Measurements from ENCODE around the gene CC2D2A.

The CC2D2A gene

DNA sequence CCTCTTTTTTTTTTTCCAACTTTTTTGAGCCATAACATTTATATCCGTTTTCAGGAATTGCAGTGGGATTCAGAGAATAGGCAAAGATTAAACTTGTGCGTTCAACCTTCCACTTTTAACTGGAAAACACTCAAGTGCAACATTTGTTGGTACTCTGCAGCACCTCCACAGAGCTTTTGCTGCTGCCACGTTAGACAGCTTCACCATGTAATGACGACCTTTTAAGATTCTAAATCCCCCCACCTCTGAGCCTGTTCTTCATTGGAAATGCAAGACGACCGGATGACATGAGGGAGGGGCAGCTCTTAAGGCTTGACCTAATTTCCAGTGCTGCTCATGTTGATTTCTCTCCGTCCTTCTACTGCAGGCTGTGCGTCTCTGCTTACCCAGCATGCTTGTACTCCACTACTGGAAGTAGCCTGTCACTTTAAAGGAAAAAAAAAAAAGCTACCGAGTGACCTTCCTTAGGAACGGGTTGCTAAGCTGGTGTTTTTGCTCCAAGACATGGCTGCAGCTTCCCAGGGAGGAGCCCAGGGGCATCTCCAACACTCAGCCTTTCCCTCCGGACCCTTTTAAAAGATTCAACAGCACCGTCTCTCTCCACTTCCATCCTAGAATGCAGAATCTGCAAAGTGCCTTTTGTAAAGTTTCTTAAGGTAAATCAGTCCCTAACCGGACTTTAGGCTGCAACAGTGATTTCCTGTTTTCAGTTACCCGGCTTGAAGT, at the start of gene CC2D2A:
Gene CC2D2A (plus strand): TSS at position 481 of the 726 bp plus-strand sequence. CDS start 6,051 bp downstream, outside the sequence.
- no peak for DNase-seq

DNA sequence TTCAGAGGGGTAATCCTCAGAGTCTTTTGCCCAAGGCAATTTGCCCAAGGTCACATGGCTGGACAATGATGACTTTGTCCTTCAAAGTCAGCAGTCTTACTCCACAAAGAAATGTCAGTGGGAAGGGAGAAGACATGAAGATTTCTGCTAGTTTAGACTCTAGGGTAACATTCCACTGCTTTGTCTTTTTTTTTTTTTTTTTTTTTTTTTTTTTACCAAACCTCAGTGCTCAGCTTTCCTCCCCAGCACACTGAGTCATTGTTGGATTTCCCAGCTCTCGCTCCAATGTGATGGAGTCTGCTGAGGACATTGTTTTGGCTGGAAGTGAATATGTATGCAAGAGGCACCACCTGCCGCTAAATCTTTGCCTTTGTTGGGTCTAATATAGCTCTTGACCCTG, 49.0 kb upstream of the CC2D2A start:
- DNase-seq: no peak

DNA sequence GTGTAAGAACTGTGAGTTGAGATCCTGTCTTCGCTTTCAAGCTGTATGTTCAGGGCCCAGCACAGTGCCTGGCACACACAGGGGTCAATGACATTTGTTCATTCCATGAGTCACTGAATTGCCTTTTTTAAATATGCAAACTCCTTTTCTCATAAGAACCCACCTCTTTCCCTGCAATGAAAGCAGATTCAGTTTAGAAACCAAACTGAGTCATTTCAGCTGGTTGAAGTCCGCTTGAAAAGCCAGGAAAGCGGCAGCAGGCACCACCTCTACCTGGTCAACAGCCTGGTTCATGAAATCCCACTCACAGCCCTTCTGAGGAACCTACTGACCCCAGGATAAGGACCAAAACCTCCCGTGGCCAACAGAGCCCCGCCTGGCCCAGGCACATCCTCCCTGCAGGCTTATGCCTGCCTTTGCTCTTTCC, 46.4 kb upstream of the CC2D2A start:
- no peak for DNase-seq

DNA sequence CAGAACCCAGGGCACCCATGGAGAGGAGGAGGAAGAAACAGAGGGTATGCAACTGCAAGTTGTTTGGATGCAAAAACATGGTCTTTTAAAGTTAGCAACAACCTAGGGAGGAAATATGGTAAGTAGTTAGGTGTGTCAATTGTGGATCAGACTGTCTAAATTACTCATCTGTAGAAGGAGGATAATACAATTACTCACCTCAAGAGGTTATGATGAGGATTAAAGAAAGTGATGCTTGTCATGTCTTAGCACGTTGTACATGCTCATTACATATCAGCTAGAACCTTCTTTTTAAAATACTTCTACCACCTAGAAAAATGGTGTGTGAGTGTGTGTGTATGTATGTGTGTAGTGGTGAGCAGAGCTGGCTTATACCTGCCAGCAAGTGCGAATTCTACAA, 44.2 kb upstream of the CC2D2A start:
- no peak for DNase-seq

DNA sequence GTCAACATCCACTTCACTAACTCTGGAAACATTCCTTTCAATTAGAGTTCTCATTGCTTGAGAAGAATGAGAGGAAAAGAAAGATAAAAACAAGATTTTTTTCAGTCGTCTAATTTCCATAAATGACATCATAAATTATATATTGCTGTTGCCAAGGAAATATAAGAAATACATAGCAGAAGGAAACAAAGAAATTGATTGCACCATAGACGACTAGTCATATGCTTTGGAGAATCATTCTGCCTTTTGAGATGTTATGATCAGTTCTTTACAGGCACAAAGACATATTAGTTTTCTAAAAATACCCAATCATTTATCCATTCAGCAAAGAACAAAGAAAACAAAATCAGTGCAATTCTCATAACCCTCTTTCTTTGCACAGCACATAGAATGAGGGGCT, 42.5 kb upstream of the CC2D2A start:
- no peak for DNase-seq

DNA sequence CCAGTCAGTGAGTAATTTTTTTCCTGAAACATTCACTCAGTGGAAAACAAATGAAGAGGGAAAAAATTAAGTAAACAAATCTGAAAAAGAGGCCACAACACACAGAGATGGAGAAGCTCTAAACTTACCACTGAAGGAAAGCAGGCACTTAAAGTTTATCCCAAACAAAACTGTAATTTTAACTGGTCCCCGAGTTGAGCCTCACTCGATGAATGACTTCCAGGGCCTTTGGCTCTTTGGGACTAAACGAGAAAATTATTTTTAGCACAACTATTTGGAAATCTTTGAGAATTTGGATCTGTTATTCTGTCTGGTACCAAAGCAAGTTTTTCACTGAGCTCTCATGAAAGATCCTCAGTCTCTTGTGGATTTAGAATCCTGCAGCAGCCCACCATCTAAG, 42.0 kb upstream of the CC2D2A start, which contains the start of gene C1QTNF7:
Gene C1QTNF7 (plus strand): TSS at position 333 of the 400 bp plus-strand sequence. CDS start 7,711 bp downstream, outside the sequence.
- DNase-seq: no peak

DNA sequence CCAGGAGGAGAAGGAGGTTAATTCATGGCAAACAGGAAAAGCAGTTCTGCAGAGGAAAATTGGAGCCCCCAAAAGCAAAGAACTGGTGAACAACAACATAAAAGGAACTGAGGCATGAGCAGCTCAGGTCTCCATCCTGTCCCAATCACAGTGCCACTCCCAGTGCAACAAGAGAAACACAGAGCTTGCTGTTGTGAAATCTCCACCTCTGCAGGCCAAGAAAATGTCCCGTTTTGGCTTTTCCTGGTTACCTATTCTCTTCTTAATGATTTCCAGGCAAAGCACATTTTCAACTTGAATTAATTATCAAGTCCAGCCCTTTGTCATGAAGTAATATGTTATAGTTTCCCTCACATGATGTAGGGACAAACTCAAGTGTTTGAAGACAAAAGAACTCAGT, 41.1 kb upstream of the CC2D2A start:
- no peak for DNase-seq

DNA sequence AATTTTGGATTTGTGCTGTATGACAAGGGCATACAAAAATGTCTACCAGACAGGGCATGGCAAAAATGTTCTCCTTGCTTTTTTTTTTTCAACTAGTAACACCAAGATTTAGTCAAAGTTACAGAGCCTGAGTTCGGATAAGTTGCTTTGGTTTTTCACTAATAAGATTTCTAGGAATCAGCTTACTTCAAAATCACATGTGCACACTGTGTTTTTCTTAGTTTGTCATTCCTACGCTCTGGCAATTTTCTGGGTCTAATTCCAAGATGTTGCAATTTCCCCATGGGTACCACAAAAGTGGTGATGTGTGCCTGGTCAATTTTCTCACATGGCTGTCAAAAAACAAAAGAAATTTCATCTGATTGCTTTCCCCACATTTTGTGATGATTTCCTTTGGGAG, 35.6 kb upstream of the CC2D2A start:
- no peak for DNase-seq

DNA sequence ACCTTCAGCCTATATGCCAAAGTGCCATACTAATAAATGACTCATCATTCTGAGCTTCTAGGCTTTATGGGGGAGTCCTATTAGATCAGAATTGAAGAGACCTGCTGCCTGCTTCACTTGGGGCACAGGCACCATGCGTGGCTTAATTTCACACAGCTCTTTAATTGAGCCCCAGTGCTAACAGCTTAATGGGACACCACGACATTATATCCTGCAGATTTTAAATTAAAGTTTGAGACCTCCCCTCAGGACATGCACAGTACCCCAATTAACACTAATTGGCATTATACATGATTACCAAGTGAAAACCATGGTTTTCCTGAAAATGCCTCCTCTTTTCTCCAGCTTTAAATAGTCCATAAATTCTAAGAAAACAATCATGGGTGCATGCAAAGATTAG, 35.0 kb upstream of the CC2D2A start:
- no peak for DNase-seq

DNA sequence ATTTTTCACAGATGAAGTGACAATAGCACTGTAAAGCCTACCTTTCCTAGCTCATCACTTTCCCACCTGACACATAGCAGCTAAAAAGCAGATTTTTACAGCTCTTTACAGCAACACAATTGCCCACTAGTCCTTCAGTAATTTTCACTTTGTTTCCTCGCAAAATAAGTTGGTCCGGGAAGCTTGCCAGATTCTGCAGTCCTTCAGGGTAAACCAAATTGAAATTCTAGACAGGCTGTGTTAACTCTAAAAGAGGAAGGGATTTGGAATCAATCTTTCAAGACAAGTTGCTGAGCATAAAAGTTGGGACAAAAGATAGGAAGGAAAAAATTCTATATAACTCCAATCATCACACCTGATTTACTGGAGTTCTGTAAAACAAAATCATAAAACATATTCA, 33.2 kb upstream of the CC2D2A start:
- no peak for DNase-seq

DNA sequence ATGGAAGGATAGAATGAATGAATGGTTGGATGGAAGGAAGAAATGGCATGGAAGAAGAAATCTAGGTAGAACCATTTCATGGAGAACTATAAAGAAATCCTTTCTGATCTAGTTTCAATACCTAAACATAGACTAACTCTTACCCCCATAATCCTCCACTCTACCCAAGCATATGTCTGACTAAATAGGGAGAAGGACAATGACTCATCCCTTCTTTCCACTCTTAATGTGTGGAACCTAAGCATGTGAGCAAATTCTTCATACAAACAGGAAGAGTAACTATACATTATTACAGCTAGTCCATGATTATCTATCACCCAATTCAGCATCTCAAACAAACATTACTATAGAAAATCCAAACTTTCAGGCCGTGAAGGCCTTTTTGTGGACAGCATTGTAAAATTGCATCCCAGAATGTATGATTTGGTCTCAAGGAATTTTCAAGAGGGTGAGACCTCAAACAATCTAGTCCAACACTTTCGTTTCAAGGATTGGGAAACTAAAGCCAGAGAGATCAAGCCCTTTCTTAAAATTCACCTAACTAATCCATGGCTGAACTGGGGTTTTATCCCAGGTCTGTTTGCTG, 30.6 kb upstream of the CC2D2A start:
- DNase-seq: no peak

DNA sequence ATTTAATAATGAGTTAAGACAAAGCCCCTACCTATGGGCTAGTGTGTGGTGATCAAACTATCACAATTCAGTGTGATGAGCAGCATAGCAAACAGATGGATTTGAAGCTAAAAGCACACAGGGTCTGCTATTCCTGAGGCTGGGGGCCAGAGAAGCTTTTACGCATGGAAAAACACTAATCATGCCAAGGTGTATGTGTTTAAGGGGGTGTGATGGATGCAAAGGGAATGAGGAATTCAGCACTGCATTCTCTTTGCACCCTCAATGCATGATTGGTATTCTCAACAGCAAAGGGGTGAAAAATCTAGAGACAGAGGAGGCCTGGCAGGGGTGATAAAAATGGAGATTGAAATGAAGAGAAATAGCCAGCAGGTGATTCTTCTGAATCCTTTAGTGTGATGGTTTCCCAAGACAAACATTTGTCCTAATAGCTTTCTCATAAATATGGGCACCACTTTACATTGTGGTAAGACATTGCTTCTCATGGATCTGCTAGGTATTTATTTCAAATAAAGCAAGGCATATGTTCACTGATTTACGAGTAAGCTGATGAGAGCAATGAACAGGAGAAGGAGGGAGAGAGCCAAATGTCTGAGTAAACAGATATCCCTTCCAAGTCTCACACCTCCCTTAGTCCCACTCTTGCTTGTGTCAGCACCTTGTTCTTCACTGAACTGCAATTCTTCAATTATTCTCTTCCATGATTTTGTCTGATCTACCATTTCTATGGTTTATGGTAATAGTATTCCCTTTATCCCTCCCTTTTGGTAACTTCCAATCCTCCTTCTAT, 26.1 kb upstream of the CC2D2A start:
- no peak for DNase-seq

DNA sequence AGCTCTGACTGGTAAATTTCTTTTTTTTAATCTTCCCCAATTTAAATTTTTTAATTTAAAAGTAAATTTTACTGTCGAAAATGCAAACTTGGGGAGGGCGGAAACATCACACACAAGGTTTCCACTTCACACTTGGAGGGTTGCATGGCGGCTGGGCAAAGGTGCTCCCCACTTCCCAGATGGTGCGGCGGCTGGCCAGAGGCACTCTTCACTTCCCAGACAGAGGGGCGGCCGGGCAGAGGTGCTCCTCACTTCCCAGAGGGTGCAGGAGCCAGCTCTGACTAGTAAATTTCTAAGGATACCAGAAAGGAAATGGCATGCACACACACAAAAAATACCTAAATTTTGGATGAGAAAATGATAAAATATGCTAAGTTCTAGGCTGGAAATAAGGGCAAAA, 25.4 kb upstream of the CC2D2A start:
- no peak for DNase-seq

DNA sequence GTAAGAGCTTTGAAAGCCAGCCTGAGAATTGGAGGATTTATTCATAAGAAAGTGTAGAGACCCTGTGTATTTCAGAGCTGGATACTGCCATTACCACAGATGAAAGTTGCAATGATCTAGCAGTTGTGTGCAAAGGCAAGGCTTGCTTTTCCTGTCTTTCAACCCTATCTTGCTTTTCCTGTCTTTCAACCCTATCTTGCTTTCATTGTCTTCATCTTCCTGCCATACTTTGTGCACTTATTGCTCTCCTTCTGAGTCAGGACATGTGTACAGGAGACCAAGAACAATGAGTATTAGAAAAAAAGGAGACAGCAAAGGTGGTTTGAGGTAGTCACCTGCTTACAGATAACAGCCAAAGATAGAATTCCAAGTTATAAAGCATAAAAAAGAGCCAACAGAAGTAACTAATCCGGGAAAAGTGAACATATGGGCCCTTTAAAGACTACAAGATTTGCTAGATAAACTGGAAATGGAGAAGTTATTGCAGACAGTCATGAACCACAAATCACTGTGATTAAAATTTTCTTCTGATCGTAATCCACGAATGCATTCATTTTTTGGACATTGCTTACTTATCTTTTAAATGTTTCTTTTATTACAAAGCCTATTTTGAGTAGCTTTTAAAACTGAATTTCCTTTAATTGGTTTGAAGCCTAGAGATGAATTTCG, 24.7 kb upstream of the CC2D2A start:
- DNase-seq: no peak

DNA sequence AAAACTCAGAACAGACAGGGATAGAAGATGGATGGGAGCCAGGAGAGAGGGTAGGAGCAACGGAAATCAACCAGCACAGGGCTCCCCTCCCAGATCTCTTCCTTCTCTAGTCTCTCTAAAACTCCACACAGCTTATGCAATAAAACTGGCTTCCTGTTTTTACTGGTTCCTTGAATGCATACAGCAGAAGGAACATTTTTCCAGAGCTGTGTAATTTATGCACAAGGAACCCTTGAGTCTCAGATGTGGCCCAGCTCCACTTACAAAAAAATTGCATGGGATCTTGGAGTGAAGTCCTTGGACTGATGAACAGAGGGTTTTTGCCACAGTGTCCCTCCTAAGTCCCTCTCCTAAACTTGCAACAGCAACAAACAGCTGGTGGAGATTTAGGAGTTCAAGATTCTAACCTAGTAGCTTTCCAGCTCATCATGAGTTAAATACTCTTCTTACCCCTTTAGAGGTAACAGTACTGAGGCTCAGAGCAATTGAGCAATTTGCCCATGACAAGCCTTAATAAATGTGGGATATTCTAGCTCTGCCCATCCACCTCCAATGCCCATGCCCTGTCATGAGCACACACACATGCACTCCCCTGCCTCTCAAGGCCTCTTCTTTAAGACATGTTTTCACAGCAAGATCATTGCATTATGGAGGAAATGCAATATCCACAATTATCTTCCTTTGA, 18.4 kb upstream of the CC2D2A start:
- DNase-seq: no peak

DNA sequence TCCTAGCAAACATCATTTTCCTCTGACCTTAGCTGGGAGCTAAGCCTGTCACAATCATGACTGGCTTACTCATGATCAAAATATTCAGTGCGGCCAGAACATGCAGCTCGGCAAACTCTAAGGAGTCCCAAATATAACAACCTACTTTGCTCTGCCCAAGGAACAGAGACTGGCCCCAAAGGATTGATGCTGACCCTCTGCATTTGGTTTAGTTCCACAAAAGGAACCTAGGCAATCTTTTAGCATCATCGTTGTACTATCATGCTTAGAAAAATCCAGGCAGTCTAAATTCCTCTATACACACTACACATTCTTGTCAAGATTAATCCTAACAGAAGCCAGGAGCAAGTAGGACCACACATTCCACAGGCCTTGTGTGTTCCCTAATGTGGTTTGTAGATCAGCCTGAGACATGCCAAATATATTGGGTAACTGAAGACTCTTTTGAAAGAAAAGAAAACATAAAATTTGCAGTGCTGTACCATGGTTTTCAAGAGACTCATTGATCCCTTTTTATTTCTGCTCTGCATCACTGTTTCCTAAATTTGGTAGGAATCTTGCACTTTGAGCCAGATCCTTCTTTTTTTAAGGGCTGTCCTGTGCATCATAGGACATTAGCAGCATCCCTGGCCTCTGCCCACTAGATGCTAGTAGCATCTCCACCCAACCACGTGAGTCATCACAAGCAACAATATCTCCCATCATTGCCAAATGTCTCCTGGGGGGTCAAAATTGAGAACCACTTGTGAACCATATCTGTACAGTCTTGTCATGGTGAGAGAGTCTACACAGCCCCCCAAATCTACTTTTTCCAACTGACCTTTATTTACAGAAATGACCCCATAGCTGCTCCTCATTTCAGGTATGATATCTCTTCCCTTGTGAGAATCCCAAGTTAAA, 17.6 kb upstream of the CC2D2A start:
- DNase-seq: no peak

DNA sequence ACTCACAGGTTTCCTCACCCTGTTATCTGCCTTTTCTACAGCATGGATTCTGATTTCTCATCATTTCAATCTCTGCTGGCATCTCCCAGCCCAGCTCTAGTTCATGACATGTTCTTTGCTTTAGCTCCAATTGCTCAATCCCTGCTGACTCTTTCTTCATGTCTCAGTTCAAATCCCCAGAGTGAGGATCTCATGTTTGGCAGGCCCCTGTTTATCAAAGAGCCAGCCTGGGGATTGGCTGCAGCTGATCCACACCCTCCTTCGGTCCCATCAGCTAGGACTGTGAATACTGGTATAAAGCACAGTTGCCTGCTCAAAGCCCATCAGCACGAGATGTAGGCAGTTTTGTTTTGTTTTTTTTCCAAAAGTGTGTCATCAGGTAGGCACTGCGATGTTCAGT, 14.4 kb upstream of the CC2D2A start:
- no peak for DNase-seq

DNA sequence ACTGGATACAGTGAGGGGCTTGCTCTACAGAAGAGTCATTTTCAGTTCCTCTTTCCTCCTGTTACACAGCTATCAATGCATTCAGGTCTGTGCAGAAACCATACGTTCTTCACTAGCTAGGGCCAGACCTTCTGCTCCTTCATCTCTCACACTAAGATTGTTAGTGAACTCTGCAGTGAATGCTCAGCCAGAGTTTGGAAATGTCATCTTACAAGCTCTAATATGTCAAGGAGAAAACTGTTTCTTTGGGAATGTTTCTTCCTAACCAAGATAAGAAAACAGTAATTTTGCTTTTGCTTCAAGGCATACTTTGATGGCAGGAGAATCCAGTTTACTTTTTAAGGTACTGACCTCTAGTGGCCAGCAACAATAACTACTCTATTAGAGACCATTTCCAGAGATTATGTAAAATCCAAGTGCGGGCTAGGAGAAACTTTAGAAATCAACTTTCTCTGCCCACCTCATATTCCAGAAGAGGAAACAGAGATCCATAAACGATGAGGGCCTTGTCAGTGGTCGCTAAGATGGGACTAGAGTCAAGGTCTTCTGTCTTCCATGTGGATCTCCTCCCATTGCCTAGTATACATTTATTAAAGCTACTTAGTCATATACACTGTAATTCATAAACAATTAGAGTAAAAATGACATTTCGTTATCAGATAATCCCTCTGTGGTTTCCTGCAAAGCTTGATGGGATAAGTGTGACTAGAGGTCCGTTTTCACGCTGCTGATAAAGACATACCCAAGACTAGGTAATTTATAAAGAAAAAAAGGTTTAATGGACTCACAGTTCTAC, 12.1 kb upstream of the CC2D2A start:
- no peak for DNase-seq

DNA sequence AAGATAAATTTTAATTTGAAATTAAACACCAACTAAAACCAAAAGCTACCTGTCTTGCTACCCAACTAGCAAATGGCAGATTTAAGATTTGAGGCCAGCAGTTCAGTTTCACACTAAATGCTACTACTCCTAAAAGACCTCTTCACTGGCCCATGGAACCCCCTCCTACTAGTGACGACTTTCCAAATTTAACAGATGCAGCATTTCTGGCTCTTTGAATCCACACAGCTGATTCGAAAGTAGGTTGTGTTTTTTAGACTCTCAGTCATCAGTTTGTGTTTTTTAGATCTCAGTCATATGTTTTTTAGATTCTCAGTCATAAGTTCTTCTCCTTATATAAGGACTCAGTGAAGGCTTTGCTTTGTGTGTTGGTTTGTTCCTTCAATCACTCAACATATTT, 11.1 kb upstream of the CC2D2A start:
- DNase-seq: no peak

DNA sequence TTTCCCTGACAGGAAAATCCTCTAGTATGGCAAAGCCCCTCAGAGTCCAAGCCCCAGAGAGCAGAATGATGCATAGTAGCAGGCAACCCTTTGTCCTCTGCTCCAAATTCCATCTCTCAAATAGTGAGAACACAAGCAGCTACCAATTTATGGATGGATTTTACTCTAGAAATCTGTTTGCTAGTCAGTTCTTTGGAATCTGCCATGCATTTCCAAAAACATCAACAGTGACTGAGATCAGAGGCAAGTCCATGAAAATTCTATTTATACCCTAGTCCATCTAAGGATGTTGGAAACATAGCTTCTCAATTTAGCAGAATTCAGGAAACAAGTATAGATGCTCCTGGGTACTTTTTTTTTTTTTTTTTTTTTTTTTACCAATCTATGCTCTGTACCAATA, 10.0 kb upstream of the CC2D2A start:
- no peak for DNase-seq

DNA sequence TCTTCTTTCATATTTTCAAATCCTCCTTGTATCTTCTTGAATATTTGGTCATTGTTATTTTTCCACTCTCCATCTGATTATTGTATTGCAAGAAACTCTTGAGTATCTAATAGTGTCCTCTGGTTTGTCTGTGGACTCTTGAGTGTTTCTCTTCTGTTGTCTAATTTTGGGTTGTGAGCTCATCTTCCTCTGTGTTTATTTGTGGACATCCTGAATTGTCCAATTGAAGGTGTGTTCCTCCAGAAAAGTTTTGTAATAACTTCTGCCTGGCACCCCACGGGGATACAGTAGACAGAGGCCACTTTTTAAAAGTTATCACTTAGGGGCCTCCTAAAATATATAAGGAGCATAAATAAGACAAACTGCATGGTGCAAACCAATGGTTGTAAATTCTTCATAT, 3.1 kb upstream of the CC2D2A start:
- no peak for DNase-seq

All from NCI-H1436 (cell line).